Caco-2 (cell line): ENCODE data around the gene PDCD5. TPM values are rescaled to one million over a fixed set of nuclear protein-coding genes. Genes with fewer than 3 reads are reported as not detected.

Experiments used
- BruUV-seq: library from RNA; stranded (reverse); fragments of 400-500 nt; replicated peaks from 2 replicates; lab custom pipeline; 2021; lab: Mats Ljungman, UMichigan
- CTCF ChIA-PET: fragments of 300-600 bp; sonication (Branson Sonifier 250); formaldehyde crosslinking; loops from one replicate; lab custom pipeline; 2022; ENCODE audit warnings: antibody characterized with exemption; lab: Charles Lee
- POLR2A ChIA-PET: fragments of 300-600 bp; sonication (Branson Sonifier 250); formaldehyde crosslinking; loops from one replicate; lab custom pipeline; 2022; ENCODE audit warnings: antibody characterized with exemption; lab: Charles Lee
- DNase-seq, 2 experiments: peaks; one replicate each; pipeline versions ENCODE4 v3.0.0 to v3.0.0-alpha.2; 2020 to 2022
- H3K27me3 ChIP-seq: replicated peaks from 2 replicates; pipeline ENCODE4 v1.6.0; 2011; ENCODE audit warnings: low read length; ENCODE audit not compliant: control insufficient read depth, insufficient read depth
- H3K36me3 ChIP-seq: 2 replicates; pipeline ENCODE4 v1.5.1; 2011; ENCODE audit warnings: low read length; ENCODE audit not compliant: control insufficient read depth, insufficient read depth
- H3K4me1 ChIP-seq: fragments of 250-450 bp; sonication (Bioruptor Pico); 2 replicates; pipeline ENCODE4 v1.5.1; 2020; ENCODE audit warnings: mild to moderate bottlenecking
- H3K4me3 ChIP-seq: 2 replicates; pipeline ENCODE4 v1.5.1; 2011; ENCODE audit warnings: low read depth, mild to moderate bottlenecking, control low read depth, low read length
- H3K9me3 ChIP-seq: fragments of 250-450 bp; sonication (Bioruptor Pico); 2 replicates; pipeline ENCODE4 v1.5.1; 2020; ENCODE audit warnings: mild to moderate bottlenecking, moderate library complexity
- H3K27ac Mint-ChIP-seq: one replicate; pipeline ENCODE4 v1.8.0; 2022; ENCODE audit warnings: mixed read lengths; ENCODE audit not compliant: unreplicated experiment
- H3K27me3 Mint-ChIP-seq: one replicate; pipeline ENCODE4 v1.8.0; 2022; ENCODE audit warnings: mixed read lengths; ENCODE audit not compliant: insufficient read depth, unreplicated experiment
- H3K36me3 Mint-ChIP-seq: one replicate; pipeline ENCODE4 v1.8.0; 2022; ENCODE audit warnings: mild to moderate bottlenecking, mixed read lengths; ENCODE audit not compliant: insufficient read depth, unreplicated experiment
- H3K4me1 Mint-ChIP-seq: one replicate; pipeline ENCODE4 v1.8.0; 2022; ENCODE audit warnings: low read depth, mixed read lengths; ENCODE audit not compliant: unreplicated experiment
- H3K4me3 Mint-ChIP-seq: one replicate; pipeline ENCODE4 v1.8.0; 2022; ENCODE audit warnings: mild to moderate bottlenecking, moderate library complexity, mixed read lengths; ENCODE audit not compliant: unreplicated experiment
- H3K9me3 Mint-ChIP-seq: one replicate; pipeline ENCODE4 v1.8.0; 2022; ENCODE audit warnings: mixed read lengths; ENCODE audit not compliant: unreplicated experiment
- CTCF ChIP-seq, 2 experiments: fragments of 200-600 bp in 1 of 2; IDR thresholded peaks; 1 replicate in 1 of 2; 2 replicates in 1 of 2; pipeline versions ENCODE4 v1.5.1 to v1.8.0; 2011 to 2022; ENCODE audit warnings: antibody characterized with exemption in 1 of 2, control low read depth in 1 of 2, inconsistent platforms in 1 of 2, low read depth in 1 of 2, low read length in 1 of 2, mild to moderate bottlenecking in 1 of 2, moderate library complexity in 1 of 2; ENCODE audit not compliant: insufficient read depth in 1 of 2, severe bottlenecking in 1 of 2, unreplicated experiment in 1 of 2
- intact Hi-C: fragments of 100-400 bp; cut with micrococcal nuclease; formaldehyde crosslinking; loops from one replicate; pipeline ENCODE4 v1.10.0; 2022; ENCODE audit not compliant: unreplicated experiment
- total RNA-seq: library from RNA; stranded (reverse); gene quantifications from 2 replicates; pipeline ENCODE4 v1.2.3, GENCODE V29; 2022

Gene PDCD5
- total RNA-seq, 1 experiment from 2014 or later, result 219 TPM

DNA sequence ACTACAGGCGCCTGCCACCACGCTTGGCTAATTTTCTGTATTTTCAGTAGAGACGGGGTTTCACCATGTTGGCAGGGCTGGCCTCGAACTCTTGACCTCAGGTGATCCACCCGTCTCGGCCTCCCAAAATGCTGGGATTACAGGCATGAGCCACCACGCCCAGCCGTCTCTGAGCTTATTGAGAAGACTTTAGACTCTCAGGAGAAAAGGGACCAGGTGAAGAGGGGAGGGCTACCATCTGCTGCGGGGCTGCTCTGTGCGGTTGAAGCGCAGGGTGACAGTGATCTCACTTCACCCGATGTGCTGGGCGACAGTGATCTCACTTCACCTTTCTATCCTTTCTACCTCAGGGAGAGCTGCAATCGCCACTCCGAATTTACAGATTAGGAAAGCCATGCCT lies 25.3 kb downstream of the PDCD5 start:
- Histone ChIP-seq H3K4me1 (no peaks in the 10 kb centered on the region), H3K4me3 (no peak overlapping the region), H3K27me3 (no peaks in the 10 kb centered on the region), H3K9me3 (no peaks in the 10 kb centered on the region), H3K36me3 (peaks cover 2% of the 10 kb centered on the region)
- no peak for DNase-seq
- POLR2A ChIA-PET, result no interaction called here
- Mint-ChIP-seq H3K27ac (no peak overlapping the region), H3K9me3 (no peaks in the 10 kb centered on the region), H3K4me3 (no peak overlapping the region), H3K27me3 (no peaks in the 10 kb centered on the region), H3K36me3 (peaks cover 78% of the 10 kb centered on the region), H3K4me1 (no peaks in the 10 kb centered on the region)
- BruUV-seq, result no TSS peak
- intact Hi-C loops, result no loop called here
- TF ChIP-seq CTCF (IDR thresholded peaks at IDR 0.05; ENCODE audit: insufficient read depth in 1 of 2, low read depth in 1 of 2, low read length in 1 of 2, severe bottlenecking in 1 of 2, unreplicated experiment in 1 of 2), result no peak
- CTCF ChIA-PET, result interaction anchor here (0.7 kb wide), 1 partner anchor 72 kb away, joined by 3 read pairs; no protein-coding TSS in a partner anchor

GRCh38 chr19:32607479-32607878 lies 26.5 kb downstream of the PDCD5 start:
- peaks cover 2% of the 10 kb centered on the region for H3K36me3 ChIP-seq
- intact Hi-C loops, result no loop called here
- Mint-ChIP-seq H3K27me3 (no peaks in the 10 kb centered on the region), H3K9me3 (no peaks in the 10 kb centered on the region), H3K27ac (no peak overlapping the region), H3K36me3 (peaks cover 74% of the 10 kb centered on the region), H3K4me3 (no peak overlapping the region), H3K4me1 (no peaks in the 10 kb centered on the region)
- DNase-seq, result no peak
- ChIA-PET POLR2A (no interaction called here), CTCF (interaction anchor here (0.7 kb wide), 1 partner anchor 28 kb away, joined by 5 read pairs; no protein-coding TSS in a partner anchor)
- H3K4me1 ChIP-seq, result no peaks in the 10 kb centered on the region
- 0 out of 2 replicates have a peak, but pooled peaks cover 5% of the 10 kb centered on the region for H3K9me3 ChIP-seq
- BruUV-seq, result no TSS peak
- H3K4me3 ChIP-seq, result no peak overlapping the region
- H3K27me3 ChIP-seq, result no peaks in the 10 kb centered on the region
- no peak for TF ChIP-seq CTCF (IDR thresholded peaks at IDR 0.05; ENCODE audit: insufficient read depth in 1 of 2, low read depth in 1 of 2, low read length in 1 of 2, severe bottlenecking in 1 of 2, unreplicated experiment in 1 of 2)

DNA sequence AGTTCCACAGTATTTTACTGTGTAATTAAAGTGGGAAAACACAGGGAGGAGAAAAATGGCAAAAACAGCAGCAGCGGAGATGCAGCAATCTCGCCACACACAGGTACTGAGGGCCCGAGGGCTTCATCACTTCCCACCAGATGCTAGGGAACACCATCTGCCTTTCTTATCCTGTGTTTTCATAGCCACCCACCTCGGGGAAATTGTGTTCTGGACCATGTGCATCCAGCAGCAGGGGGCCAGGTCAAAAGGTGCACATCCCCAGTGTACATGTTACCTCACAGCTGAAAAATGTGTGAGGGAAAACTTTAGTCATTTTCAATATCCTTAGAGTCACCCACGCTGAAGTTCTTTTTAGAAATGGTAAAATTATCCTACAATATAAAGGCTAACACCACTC lies 30.2 kb downstream of the PDCD5 start:
- Mint-ChIP-seq H3K4me3 (no peak overlapping the region), H3K36me3 (peaks cover 78% of the 10 kb centered on the region), H3K27ac (no peak overlapping the region), H3K27me3 (no peaks in the 10 kb centered on the region), H3K4me1 (no peaks in the 10 kb centered on the region), H3K9me3 (no peaks in the 10 kb centered on the region)
- DNase-seq, result peak in 1 of 2 experiments; percentile 6
- BruUV-seq, result no TSS peak
- Histone ChIP-seq H3K4me1 (no peaks in the 10 kb centered on the region), H3K4me3 (no peak overlapping the region), H3K36me3 (peaks cover 1% of the 10 kb centered on the region), H3K9me3 (0 out of 2 replicates have a peak, but pooled peaks cover 6% of the 10 kb centered on the region), H3K27me3 (no peaks in the 10 kb centered on the region)
- TF ChIP-seq CTCF (IDR thresholded peaks at IDR 0.05; ENCODE audit: insufficient read depth in 1 of 2, low read depth in 1 of 2, low read length in 1 of 2, severe bottlenecking in 1 of 2, unreplicated experiment in 1 of 2), result no peak
- intact Hi-C loops, result no loop called here
- CTCF ChIA-PET, result no interaction called here
- POLR2A ChIA-PET, result no interaction called here
